ENCODE results near the gene PHAX. TPM values are rescaled to one million over a fixed set of nuclear protein-coding genes. Genes with fewer than 3 reads are reported as not detected.
"Not testable (repeated sequence)": the region's sequence is repeated elsewhere in the genome, so short reads cannot be mapped to it uniquely, and the experiment has no call there.

The PHAX gene
- polyA plus RNA-seq, 2 donors, result 11.5 to 18.6 TPM

DNA sequence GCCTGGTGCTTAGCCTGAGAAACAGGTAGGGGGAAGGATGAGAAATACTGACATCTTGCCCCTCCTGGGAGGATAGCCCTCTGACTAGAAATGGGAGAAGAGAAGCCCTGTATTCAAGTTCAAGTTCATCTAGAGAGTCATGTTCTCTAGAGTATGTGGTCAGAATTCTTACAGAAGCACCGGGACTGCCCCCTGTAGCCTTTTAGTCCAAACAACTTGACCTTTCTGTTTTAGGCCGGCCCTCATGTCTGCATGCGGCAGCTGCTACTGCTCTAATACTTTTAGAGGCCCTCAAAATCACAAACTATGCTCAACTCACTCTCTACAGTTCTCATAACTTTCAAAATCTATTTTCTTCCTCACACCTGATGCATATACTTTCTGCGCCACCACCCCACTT, 47.7 kb downstream of the PHAX start:
- 88 to 92% methylated on average over 4 of the region's 4 CpGs for WGBS, 2 donors
- Histone ChIP-seq H3K27me3 (ENCODE audit: control insufficient read depth in 1 of 2, insufficient read depth in 2 of 2, low read length in 2 of 2) (no peaks in the 10 kb centered on the region), H3K4me3 (ENCODE audit: low read depth in 1 of 2, low read length in 2 of 2) (no peak overlapping the region), H3K9me3 (ENCODE audit: control insufficient read depth in 2 of 2, insufficient read depth in 1 of 2, low read depth in 1 of 2, low read length in 1 of 2) (no peaks in the 10 kb centered on the region), H3K27ac (ENCODE audit: low read depth in 2 of 2, low read length in 1 of 2) (no peak overlapping the region), H3K4me1 (ENCODE audit: control insufficient read depth in 2 of 2, insufficient read depth in 2 of 2, low read length in 1 of 2) (no peaks in the 10 kb centered on the region), H3K36me3 (ENCODE audit: control insufficient read depth in 2 of 2, insufficient read depth in 2 of 2, low read length in 1 of 2) (no peaks in the 10 kb centered on the region)

DNA sequence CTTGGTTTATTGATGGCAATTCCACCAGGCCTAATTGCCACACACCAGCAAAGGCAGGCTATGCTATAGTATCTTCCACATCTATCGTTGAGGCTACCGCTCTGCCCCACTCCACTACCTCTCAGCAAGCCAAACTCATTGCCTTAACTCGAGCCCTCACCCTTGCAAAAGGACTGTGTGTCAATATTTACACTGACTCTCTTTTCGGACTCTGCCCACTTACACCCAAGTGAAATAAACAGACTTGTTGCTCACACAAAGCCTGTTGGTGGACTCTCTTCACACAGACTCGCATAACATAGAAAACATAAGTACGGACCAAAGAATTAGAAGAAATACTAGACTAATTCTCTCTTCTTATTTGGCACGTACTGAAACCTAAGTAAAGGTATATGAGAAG, 48.3 kb downstream of the PHAX start:
- H3K27ac ChIP-seq (ENCODE audit: low read depth in 2 of 2, low read length in 1 of 2); H3K36me3 ChIP-seq (ENCODE audit: control insufficient read depth in 2 of 2, insufficient read depth in 2 of 2, low read length in 1 of 2); H3K4me1 ChIP-seq (ENCODE audit: control insufficient read depth in 2 of 2, insufficient read depth in 2 of 2, low read length in 1 of 2); H3K9me3 ChIP-seq (ENCODE audit: control insufficient read depth in 2 of 2, insufficient read depth in 1 of 2, low read depth in 1 of 2, low read length in 1 of 2); H3K27me3 ChIP-seq (ENCODE audit: control insufficient read depth in 1 of 2, insufficient read depth in 2 of 2, low read length in 2 of 2); H3K4me3 ChIP-seq (ENCODE audit: low read depth in 1 of 2, low read length in 2 of 2): not testable (repeated sequence)
- 62 to 71% methylated on average over 7 of the region's 7 CpGs for whole genome bisulfite sequencing, 2 donors

DNA sequence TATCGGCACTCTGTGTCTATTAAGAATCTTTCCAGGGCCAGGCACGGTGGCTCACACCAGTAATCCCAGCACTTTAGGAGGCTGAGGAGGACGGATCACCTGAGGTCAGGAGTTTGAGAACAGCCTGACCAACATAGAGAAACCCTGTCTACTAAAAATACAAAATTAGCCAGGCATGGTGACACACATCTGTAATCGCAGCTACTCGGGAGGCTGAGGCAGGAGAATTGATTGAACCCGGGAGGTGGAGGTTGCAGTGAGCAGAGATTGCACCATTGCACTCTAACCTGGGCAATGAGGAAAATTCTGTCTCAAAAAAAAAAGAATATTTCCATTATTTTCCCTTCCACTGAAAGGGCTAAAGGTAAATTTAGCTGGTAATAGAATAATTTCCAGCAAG, 49.0 kb downstream of the PHAX start:
- 77 to 83% methylated on average over 6 of the region's 6 CpGs for WGBS, 2 donors
- H3K27me3 ChIP-seq (ENCODE audit: control insufficient read depth in 1 of 2, insufficient read depth in 2 of 2, low read length in 2 of 2); H3K27ac ChIP-seq (ENCODE audit: low read depth in 2 of 2, low read length in 1 of 2); H3K4me3 ChIP-seq (ENCODE audit: low read depth in 1 of 2, low read length in 2 of 2); H3K36me3 ChIP-seq (ENCODE audit: control insufficient read depth in 2 of 2, insufficient read depth in 2 of 2, low read length in 1 of 2); H3K9me3 ChIP-seq (ENCODE audit: control insufficient read depth in 2 of 2, insufficient read depth in 1 of 2, low read depth in 1 of 2, low read length in 1 of 2); H3K4me1 ChIP-seq (ENCODE audit: control insufficient read depth in 2 of 2, insufficient read depth in 2 of 2, low read length in 1 of 2): not testable (repeated sequence)

GRCh38 chr5:126650463-126650862, 49.7 kb downstream of the PHAX start:
- Histone ChIP-seq H3K36me3 (ENCODE audit: control insufficient read depth in 2 of 2, insufficient read depth in 2 of 2, low read length in 1 of 2) (no peaks in the 10 kb centered on the region), H3K27ac (ENCODE audit: low read depth in 2 of 2, low read length in 1 of 2) (no peak overlapping the region)
- WGBS, 2 donors, result 93 to 100% methylated on average over 1 of the region's 1 CpG

DNA sequence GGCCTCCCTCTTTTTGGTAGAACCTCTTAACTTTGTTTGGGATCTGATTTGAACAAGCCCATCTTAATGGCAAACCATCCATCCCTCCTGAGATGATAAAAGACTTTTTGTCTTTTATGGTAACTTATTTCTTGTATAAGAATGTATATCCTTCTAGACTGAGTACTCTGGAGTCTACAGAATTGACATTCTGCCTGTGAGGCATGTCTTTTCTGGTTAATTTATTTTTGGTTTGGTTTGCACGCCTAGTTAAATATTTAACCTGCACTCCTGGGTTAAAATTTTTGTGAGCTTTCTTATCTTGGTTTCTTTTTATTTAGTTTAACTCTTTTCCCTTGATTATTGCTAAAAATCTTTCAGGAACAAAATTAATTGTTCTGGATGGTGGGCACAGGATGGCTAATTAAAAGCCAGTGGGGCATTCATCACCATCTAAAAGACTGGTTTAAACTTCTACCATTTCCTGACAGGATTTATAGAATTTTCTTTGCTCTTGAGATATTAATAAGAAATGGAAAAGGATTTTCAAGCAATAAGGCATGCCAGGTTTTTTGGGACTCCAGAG, 50.3 kb downstream of the PHAX start:
- Histone ChIP-seq H3K27ac (ENCODE audit: low read depth in 2 of 2, low read length in 1 of 2) (no peak overlapping the region), H3K9me3 (ENCODE audit: control insufficient read depth in 2 of 2, insufficient read depth in 1 of 2, low read depth in 1 of 2, low read length in 1 of 2) (no peaks in the 10 kb centered on the region), H3K27me3 (ENCODE audit: control insufficient read depth in 1 of 2, insufficient read depth in 2 of 2, low read length in 2 of 2) (no peaks in the 10 kb centered on the region), H3K36me3 (ENCODE audit: control insufficient read depth in 2 of 2, insufficient read depth in 2 of 2, low read length in 1 of 2) (no peaks in the 10 kb centered on the region), H3K4me1 (ENCODE audit: control insufficient read depth in 2 of 2, insufficient read depth in 2 of 2, low read length in 1 of 2) (no peaks in the 10 kb centered on the region), H3K4me3 (ENCODE audit: low read depth in 1 of 2, low read length in 2 of 2) (no peak overlapping the region)
- 74 to 76% methylated on average over 1 of the region's 1 CpG for WGBS, 2 donors

More at GRCh38 chr5:126650463-126650862, 49.7 kb downstream of the PHAX start:
- H3K4me3 ChIP-seq (ENCODE audit: low read depth in 1 of 2, low read length in 2 of 2), result no peak overlapping the region
- H3K4me1 ChIP-seq (ENCODE audit: control insufficient read depth in 2 of 2, insufficient read depth in 2 of 2, low read length in 1 of 2), result no peaks in the 10 kb centered on the region
- no peaks in the 10 kb centered on the region for H3K9me3 ChIP-seq (ENCODE audit: control insufficient read depth in 2 of 2, insufficient read depth in 1 of 2, low read depth in 1 of 2, low read length in 1 of 2)
- H3K27me3 ChIP-seq (ENCODE audit: control insufficient read depth in 1 of 2, insufficient read depth in 2 of 2, low read length in 2 of 2), result no peaks in the 10 kb centered on the region

DNA sequence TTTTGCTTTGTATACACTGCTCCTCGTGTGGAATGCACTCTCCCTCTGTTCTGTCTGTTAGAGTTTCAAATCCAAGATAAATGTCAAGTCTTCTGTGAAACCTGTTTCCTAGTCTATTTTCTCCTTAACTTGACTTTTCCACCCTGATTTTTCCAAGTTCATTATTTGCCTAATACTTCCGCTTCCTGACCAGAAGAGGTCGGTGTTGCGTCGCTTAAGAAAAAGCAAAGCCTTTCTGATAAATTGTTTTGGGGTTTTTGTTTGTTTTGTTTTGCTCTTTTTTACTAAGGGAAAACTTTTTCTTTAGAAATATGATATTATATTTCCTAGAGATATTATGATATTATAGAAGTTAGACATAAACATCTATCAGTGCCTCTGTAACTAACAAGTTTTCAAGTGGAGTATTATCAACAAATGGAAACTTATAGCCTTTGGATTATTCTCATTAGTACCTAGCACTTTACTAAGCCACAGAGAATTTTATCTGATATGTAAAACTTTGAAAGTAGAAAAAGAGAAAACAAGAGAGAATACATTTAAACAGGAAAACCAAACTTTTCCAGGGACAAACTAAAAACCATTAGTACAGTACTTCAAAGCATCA, 55.8 kb downstream of the PHAX start:
- Histone ChIP-seq H3K4me1 (ENCODE audit: control insufficient read depth in 2 of 2, insufficient read depth in 2 of 2, low read length in 1 of 2) (no peaks in the 10 kb centered on the region), H3K9me3 (ENCODE audit: control insufficient read depth in 2 of 2, insufficient read depth in 1 of 2, low read depth in 1 of 2, low read length in 1 of 2) (no peaks in the 10 kb centered on the region), H3K27ac (ENCODE audit: low read depth in 2 of 2, low read length in 1 of 2) (no peak overlapping the region), H3K36me3 (ENCODE audit: control insufficient read depth in 2 of 2, insufficient read depth in 2 of 2, low read length in 1 of 2) (no peaks in the 10 kb centered on the region), H3K27me3 (ENCODE audit: control insufficient read depth in 1 of 2, insufficient read depth in 2 of 2, low read length in 2 of 2) (no peaks in the 10 kb centered on the region), H3K4me3 (ENCODE audit: low read depth in 1 of 2, low read length in 2 of 2) (no peak overlapping the region)
- 2 to 3% methylated on average over 5 of the region's 5 CpGs for WGBS, 2 donors

DNA sequence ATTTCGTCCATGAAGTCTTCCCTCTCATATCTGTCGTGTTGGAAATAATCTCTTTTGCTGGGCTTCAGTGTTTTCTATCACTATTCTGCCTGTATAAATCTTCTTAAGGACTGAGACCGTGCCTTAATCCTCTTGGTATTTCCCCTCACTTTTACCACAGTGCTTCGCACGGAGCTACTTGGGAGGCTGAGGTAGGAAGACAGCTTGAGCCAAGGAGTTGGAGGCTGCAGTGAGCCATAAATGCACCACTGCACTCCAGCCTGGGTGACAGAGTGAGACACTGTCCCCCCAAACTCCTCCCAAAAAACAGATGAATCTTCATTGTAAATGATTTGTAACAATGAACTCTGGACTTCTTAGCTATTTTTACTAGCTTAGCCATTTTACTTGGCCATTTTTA, 57.8 kb downstream of the PHAX start:
- 66 to 72% methylated on average over 5 of the region's 5 CpGs for WGBS, 2 donors
- H3K4me1 ChIP-seq (ENCODE audit: control insufficient read depth in 2 of 2, insufficient read depth in 2 of 2, low read length in 1 of 2), result no peaks in the 10 kb centered on the region
- H3K9me3 ChIP-seq (ENCODE audit: control insufficient read depth in 2 of 2, insufficient read depth in 1 of 2, low read depth in 1 of 2, low read length in 1 of 2), result no peaks in the 10 kb centered on the region
- H3K27me3 ChIP-seq (ENCODE audit: control insufficient read depth in 1 of 2, insufficient read depth in 2 of 2, low read length in 2 of 2), result no peaks in the 10 kb centered on the region
- no peak overlapping the region for H3K4me3 ChIP-seq (ENCODE audit: low read depth in 1 of 2, low read length in 2 of 2)
- H3K27ac ChIP-seq (ENCODE audit: low read depth in 2 of 2, low read length in 1 of 2), result no peak overlapping the region
- no peaks in the 10 kb centered on the region for H3K36me3 ChIP-seq (ENCODE audit: control insufficient read depth in 2 of 2, insufficient read depth in 2 of 2, low read length in 1 of 2)

DNA sequence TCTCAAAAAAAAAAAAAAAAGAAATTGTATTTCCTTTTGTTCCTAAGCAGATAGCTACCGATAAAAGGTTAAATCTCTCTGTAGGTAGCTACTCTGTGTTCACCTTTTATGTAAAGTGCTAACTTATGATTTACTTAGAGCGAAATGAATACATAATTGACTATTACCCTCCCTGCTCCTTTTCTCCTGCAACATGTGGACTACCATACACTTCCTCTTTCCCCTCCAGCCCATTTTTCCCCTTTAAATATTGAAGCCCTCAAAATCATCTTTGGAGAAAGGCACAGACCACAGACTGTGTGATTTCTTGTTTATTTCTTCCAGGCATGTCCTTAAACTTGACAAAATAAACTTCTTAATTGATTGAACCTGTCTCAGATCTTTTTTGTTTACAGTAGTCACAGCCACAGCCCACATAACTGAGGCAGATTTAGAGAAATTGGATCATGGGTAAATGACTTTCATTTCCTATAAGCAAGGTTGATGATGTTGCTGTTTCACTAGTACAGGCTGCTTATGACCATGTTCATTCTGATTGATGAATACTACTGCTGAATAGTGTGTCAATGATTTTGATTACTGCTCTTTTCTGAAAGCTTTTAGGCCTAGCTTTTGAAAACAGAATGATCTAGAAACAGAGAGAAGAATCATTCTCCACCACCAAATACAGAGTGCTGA, 59.2 kb downstream of the PHAX start:
- 85 to 97% methylated on average over 2 of the region's 2 CpGs for WGBS, 2 donors

DNA sequence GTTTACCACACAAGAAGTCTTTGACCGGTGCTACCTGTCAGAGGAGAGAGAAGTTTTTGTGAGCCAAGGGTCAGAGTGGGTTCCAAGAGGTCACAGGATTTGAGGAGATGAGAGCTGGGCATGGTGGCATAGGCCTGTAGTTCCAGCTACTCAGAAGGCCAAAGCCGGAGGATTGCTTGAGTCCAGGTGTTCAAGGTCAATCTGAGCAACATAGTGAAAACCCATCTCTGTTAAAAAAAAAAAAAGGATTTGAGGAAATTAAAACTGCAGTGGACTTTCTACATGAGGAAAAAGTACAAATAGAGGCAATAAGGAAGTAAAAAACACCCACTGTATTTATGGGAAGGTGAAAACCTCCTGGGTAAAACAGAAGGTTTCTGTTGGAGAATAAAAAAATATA, 63.8 kb downstream of the PHAX start:
- Histone ChIP-seq H3K36me3 (ENCODE audit: control insufficient read depth in 2 of 2, insufficient read depth in 2 of 2, low read length in 1 of 2) (no peaks in the 10 kb centered on the region), H3K4me3 (ENCODE audit: low read depth in 1 of 2, low read length in 2 of 2) (no peak overlapping the region), H3K27me3 (ENCODE audit: control insufficient read depth in 1 of 2, insufficient read depth in 2 of 2, low read length in 2 of 2) (no peaks in the 10 kb centered on the region), H3K4me1 (ENCODE audit: control insufficient read depth in 2 of 2, insufficient read depth in 2 of 2, low read length in 1 of 2) (no peaks in the 10 kb centered on the region), H3K9me3 (ENCODE audit: control insufficient read depth in 2 of 2, insufficient read depth in 1 of 2, low read depth in 1 of 2, low read length in 1 of 2) (no peaks in the 10 kb centered on the region), H3K27ac (ENCODE audit: low read depth in 2 of 2, low read length in 1 of 2) (no peak overlapping the region)
- WGBS, 2 donors, result 78 to 90% methylated on average over 2 of the region's 2 CpGs

More for the DNA sequence above, 59.2 kb downstream of the PHAX start:
- no peaks in the 10 kb centered on the region for H3K4me1 ChIP-seq (ENCODE audit: control insufficient read depth in 2 of 2, insufficient read depth in 2 of 2, low read length in 1 of 2)
- no peaks in the 10 kb centered on the region for H3K27me3 ChIP-seq (ENCODE audit: control insufficient read depth in 1 of 2, insufficient read depth in 2 of 2, low read length in 2 of 2)
- H3K27ac ChIP-seq (ENCODE audit: low read depth in 2 of 2, low read length in 1 of 2), result no peak overlapping the region
- no peaks in the 10 kb centered on the region for H3K9me3 ChIP-seq (ENCODE audit: control insufficient read depth in 2 of 2, insufficient read depth in 1 of 2, low read depth in 1 of 2, low read length in 1 of 2)
- no peak overlapping the region for H3K4me3 ChIP-seq (ENCODE audit: low read depth in 1 of 2, low read length in 2 of 2)
- H3K36me3 ChIP-seq (ENCODE audit: control insufficient read depth in 2 of 2, insufficient read depth in 2 of 2, low read length in 1 of 2), result no peaks in the 10 kb centered on the region

- H3K36me3 ChIP-seq (ENCODE audit: control insufficient read depth in 2 of 2, insufficient read depth in 2 of 2, low read length in 1 of 2); H3K9me3 ChIP-seq (ENCODE audit: control insufficient read depth in 2 of 2, insufficient read depth in 1 of 2, low read depth in 1 of 2, low read length in 1 of 2); H3K27me3 ChIP-seq (ENCODE audit: control insufficient read depth in 1 of 2, insufficient read depth in 2 of 2, low read length in 2 of 2); H3K4me1 ChIP-seq (ENCODE audit: control insufficient read depth in 2 of 2, insufficient read depth in 2 of 2, low read length in 1 of 2); H3K27ac ChIP-seq (ENCODE audit: low read depth in 2 of 2, low read length in 1 of 2); H3K4me3 ChIP-seq (ENCODE audit: low read depth in 1 of 2, low read length in 2 of 2): not testable (repeated sequence)
- WGBS, 2 donors, result 98 to 100% methylated on average over 1 of the region's 1 CpG
Measured at GRCh38 chr5:126670109-126670508, 69.4 kb downstream of the PHAX start.

All from esophagus (tissue), 2 donors.